G401.6 (cell line): ENCODE measurements around the gene FN1.

Source experiments
- FAIRE-seq: peaks from 2 replicates; lab custom pipeline; 2012; peaks lifted over from hg19 to GRCh38; lab: Jason Lieb, UNC

Gene FN1

DNA sequence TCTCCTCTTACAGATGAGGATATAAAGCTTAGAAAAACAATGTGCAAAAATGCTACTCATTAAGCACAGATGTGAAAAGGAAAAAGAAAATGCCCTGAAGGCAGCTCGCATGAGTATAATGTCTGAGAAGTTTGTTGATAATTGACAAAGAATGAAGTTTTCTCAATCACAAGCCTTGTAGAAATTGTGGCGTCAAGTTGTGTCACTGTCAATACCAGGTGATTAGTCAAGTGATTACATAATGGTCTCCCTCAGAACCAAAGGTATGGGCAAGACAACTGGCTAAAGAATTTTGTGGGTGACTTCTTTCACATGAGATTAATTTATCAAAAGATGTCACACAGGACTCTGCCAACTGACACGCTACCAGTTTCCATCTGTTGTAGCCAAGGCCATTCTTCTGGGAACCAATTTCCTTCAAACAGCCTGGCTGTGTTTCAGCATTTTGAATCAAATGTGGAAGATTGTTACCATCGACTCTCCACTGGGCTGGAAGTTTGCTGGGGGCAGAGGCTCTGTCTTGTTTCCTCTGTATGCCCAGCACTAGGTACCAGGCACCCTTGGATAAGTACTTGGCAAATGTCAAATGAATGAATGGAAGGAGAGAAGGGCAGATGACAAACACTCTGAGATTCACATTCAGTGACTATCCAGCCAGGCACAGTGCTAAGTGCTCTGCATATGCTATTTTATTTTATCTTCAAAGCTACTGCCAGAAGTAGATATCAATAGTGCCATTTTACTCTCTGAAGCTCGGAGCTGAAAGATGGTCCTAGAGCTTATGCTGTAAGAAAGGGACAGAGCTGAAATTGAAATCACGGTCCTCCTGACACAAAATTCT is 5.9 kb upstream of the FN1 start:
- FAIRE-seq: no peak

DNA sequence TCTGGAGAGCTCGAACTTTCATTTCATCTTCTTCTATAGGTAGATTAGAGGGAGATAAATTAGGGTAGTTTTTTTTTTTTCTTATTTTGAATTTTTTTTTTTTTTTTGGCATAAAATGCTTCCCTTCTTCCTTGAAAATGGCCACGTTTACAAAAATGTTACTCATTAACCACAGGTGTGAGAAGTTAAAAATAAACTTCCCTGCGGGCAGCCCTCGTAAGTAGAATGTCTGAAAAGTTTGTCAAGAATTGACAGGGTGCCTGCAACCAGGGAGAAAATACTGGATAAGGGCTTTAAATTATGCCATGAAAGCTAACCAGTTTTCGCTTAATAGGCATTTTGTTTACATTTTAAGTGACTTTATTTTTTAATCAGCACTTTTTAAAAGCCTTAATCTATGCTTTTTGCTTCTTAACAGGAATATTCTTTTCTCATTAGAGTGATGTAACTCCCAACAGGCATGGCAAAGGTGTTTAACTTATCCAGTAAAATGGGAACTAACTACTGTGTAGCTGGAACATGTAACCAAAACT is 4.2 kb upstream of the FN1 start:
- no peak for FAIRE-seq

DNA sequence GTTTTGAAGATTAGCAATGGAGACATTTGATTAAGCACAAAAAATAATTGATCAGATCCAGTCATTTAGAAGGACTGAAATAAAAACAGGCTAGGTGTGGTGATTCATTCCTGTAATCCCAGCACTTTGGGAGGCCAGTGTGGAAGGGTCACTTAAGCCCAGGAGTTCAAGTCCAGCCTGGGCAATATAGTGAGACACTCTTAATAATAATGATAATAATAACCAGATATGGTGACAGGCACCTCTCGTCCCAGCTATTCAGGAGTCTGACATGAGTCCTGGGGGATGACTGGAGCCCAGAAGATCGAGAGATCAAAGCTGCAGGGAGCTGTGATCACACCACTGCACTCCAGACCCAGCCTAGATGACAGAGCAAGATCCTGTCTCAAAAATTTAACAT is 3.5 kb upstream of the FN1 start:
- no peak for FAIRE-seq

DNA sequence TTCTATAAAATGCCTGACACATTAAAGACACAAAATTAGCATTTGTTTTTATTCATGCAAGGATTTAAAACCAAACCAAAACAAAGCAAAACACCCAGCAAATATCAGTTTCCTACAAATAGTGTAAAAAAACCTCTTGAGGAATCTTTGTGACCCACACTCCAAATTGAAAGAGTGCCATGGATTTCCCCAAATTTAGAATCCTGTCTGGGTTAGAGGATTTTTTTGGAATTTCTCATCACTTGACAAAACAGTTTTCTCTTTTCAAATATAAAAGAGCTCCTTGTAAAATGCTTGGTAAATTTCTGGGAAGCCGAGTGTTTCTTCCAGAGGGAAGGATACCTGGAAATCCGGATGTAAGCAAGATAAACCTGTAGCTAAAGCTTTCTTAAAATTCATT is 1.7 kb upstream of the FN1 start:
- no peak for FAIRE-seq

DNA sequence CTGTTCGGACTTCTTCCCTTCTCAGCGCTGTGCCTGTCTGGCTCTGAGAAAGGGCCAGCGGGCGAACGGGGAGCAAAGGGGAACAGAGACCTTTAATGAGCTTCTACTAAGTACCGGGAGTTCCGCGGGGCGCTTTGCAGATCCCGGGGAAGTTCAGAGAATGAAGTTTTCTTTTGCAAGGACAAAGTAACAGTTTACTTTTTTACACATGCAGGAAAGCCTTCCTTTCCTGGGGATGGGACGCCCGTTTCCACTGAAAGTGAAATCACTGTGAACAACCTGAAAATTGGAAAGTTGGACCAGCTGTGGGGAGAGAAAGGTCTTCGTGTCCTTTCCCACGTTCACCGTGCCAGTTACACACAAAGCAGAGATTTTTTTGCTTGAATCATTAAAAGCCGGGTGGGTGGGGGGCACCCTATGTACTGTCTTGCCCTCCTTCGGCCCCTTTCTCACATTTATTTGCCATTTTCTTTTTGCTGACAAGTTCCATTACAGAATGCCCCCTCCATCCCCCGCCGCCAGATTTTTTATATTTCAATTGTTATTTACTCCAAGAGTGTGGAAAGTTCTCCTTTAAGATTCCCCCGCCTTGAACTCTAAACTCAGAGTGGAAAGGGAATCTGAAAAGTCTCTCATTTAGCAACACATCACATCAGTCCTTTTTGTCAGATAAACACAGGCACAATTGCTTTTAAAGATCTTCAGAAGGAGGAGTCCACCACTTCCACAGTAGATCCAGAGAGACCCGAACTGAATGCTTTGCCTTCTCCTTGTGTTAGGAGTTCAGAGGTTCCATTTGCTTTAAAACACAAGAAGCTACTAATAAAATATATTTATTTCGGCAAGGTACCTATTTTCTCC is 1.1 kb upstream of the FN1 start:
- FAIRE-seq: no peak

DNA sequence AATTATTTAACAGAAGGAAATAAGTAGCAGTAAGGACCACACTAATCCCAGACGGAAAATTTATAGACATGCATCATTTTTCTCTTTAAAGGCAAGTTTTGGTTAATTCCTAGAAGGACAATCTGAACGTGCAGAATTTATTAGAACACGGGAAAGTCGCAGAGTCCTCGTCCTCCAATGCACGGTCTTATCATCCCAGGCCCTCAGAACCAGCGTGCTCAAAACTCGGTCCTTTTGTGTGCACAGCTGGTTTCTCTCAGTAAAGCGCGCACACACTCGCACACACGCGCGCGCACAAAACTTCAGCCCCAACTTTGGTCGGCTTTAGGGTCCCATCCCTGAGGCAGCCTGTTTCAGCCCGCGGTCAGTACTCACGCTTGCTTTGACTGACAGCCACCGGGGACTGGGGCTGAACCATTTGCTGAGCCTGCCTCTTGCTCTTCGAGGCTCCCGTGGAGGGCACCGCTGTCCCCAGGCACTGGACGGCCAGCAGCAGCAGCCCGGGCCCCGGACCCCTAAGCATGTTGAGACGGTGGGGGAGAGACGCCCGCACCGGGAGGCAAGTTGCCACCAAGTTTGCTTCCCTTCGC is 493 bp downstream of the FN1 start:
- FAIRE-seq: no peak

DNA sequence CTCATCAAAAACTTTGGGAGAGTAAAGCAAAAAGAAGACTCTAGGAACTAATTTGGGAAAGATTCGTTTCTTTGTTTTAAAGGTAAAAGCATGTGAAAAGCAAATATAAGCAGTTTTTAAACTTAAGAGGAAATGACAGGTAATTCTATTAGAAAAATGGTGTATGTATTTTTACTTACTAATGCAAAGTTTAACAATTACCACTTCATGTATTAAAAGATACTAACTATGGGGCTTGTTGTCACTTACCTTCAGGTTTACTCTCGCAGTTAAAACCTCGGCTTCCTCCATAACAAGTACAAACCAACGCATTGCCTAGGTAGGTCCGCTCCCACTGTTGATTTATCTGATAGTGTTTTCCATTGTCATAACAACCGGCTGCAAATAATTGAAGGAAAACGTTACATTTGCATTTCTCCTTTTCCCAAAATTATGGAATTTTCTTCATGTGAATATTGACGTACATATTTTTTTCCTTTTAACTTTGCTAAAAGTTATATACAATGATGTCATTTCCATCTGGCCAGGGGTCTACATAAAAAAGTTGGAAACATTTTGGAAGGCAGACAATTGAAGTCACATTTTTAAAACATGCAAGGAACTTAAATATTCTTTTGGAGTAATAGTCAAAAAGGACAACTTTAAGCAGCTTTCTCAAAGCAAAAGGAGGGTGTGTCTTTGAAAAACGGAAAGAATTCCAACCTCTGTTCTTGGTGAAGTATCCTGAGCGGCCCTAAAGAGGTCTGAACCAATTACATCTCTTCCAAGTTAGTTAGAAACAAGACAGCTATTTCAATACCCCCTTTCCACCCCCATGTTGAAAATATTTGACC is 1.2 kb downstream of the FN1 start:
- FAIRE-seq: no peak

DNA sequence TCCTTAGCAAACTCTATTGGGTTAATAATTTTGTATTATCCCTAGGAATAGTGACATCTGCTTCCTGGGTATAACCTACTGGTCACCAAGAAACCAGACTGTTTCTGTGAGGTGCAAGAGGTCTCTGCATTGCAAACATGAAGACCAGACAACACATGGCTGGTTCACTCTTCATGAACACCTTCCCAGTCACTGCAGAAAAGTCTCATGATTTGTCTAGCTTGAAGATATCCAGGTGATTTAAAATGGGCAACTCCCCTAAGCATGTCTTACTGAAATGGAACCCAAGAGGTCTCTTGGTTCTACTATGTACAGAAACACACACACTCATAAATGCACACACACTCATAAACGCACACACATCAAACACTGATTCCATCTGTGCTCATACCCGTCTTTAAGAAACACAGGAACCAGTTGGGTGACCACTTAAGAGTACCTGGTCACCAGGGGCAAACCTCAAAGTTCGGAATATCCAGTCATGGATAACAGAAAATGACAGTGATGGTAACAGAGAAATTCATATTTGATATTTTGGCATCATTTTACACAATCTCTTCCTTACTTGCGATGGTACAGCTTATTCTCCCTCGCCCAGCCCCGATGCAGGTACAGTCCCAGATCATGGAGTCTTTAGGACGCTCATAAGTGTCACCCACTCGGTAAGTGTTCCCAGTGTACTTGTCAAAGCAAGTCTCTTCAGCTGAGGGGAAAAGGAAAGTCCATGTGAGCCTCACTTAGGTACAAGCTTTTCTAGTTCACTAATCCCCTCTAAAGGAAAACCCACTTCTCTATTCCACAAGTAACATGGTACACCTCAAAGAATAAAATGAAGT is 2.9 kb downstream of the FN1 start:
- no peak for FAIRE-seq

DNA sequence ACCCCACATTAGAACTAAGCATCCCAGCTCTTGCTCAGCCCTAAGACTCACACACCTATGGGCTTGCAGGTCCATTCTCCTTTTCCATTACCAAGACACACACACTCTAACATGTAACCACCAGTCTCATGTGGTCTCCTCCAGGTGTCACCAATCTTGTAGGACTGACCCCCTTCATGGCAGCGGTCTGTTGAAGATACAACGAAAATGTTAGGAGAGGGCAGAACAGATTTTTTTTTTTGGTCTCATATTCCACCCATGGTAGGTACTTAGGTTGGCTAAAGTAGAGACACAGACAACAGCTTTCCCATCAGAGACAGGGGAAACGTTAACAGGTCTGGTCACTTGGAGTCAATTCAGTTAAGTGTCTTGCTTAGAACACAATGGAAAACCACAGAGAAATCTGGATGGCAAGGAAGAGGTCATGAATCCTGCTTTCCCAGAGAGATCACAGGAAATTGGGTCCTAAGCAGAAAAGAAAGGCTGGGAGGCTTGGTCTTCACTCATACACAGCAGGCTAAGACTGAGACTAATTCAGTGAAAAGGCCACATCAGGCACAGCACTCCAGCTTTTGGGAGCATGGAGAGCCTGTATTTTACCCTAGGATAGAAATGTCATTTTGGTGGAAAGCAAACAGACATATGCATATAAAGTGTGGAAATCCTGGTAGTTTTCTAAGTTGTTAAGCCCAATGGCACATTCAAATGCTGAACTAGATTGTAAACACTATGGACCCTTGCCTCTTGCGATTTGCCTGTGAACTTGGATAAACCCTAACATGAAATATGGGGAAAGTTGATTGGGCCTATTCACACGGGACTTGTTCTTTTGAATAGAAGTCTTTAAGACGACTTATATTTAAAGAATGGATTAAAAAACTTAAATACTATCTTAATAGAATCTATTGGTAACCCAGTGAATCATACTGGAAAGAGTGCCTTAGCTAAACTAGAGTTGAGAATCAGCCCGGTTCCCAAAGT is 3.8 kb downstream of the FN1 start:
- no peak for FAIRE-seq

DNA sequence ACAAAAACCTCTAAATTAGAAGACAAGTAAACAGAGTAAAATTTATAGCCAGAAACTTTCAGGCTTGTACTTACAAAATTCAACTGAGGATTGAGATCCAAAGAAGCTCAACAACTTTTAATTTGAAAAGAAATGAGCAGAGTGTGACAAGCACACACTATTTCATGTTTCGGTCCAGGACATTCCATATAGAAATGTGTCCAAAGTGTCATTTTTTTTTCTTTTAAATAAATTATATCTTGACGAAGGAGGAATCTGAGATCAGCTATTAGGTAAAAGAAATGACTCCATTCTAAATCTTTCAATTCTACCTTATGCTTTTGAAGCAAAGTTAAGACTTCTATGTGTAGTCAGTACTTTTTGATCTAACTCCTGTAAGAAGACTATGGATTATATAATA is 4.6 kb downstream of the FN1 start:
- no peak for FAIRE-seq

DNA sequence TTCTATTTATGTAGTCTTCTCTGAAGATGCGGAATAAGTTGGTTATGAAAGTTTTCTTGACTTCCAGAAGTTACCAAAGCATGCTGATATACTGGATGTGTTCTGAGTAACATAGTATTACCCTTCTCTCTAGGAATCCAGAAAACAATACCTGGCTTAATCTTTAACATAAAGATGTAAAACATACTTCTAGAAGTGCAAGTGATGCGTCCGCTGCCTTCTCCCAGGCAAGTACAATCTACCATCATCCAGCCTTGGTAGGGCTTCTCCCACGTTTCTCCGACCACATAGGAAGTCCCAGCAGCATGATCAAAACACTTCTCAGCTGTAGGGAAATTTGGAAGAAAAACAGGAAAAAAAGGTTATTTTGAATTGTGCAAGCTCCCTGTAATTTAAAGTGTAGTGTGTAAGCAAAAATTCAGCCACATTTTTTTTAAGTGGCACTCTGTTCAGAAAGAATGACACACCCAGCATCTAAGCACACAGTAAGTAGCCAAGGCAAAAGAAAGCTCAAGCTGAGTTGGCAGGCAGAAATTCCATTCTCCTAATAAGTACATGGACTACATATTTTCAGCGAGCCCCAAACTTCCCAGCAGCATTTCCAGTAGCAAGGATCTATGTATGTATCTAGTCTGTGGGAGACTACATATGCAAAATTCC is 5.2 kb downstream of the FN1 start:
- no peak for FAIRE-seq

DNA sequence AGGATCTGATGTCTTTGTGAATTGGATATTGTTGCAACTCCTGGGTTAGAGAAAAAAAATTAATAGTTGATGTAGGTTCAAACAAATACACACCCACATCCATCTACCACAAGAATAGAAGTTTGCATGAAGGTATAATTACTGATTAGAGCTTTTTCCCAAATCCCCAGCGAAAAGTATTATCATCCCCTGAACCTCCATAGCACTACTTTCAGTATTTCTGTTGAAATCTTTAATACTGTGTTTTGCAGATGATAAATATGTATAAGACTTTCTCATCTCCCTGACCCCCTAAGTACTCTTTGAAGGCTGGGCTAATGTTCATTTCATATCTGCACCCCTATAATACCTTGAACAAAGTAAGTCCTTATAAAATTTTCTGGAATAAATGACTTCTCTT is 6.4 kb downstream of the FN1 start:
- FAIRE-seq: no peak

DNA sequence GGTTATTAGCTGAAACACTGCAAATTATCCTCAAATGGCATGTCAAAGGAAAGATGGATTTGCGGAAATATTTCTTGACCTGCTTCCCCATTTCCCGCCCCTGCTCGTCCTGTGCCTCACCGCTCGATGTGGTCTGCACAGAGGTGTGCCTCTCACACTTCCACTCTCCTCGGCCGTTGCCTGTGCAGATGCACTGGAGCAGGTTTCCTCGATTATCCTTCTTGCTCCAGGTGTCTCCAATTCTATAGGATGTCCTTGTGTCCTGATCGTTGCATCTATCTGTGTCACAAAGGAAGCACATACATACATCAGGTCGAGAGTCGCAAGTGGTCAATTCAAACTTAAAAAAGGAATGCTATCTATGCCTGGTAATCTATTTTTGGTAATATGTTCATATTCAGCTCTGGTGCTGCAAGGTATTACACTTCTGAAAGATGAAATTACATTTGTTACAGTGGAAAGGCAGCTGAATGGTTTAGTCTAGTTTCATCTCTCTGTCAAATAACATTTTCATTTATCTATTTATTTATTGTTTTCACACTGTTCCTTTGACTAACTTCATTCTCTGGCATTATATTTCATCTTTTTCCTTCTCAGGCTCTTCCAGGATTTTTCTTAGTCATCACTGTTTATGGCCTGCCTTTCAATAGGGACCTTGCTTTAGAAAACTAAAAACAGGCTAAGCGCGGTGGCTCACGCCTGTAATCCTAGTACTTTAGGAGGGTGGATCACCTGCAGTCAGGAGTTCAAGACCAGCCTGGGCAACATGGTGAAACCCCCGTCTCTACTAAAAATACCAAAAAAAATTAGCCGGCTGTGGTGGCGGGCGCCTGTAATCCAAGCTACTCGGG is 7.6 kb downstream of the FN1 start:
- FAIRE-seq: no peak

DNA sequence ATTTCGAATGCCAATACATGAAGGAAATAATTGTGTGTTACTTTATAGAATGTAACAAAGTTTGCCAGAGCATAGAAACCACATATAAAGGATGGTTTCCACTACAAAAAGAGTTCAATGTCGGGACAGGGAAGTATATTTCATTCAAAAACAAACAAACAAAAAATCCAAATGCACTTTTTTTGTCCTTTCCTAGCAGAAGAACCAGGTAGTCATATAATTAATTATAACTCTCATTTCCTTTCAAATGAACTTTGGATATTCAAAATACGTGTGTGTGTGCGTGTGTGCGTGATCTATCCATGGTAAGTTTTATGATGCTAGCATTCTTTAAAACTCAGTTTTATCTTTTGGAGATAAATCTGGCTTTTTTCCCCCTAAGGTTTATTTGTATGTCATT is 8.3 kb downstream of the FN1 start:
- FAIRE-seq: no peak

DNA sequence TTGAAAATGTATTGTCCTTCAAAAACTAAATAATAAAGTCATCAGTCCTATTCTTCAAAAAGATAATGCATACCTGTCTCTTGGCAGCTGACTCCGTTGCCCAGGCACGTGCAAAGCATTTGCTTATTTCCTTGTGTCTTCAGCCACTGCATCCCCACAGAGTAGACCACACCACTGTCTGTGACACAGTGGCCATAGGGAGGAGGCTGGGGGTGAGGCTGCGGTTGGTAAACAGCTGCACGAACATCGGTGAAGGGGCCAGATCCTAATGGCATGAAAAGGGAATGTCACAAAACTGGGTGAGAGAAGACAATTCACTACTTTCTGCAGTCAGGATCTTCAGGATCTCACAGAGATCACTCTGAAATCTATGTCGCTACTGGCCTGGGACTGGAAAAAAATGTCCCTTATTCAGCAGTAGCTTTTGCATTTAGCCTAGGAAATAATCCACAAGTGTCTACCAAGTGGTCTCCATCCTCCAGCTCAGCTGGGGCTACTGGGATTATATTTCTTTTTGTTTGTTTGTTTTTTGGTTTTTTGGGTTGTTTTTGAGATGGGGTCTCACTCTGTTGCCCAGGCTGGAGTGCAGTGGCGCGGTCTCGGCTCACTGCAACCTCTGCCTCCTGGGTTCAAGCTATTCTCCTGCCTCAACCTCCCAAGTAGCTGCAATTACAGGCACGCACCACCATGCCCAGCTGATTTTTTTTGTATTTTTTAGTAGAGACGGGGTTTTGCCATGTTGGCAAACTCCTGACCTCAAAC is 10.7 kb downstream of the FN1 start:
- FAIRE-seq: no peak

DNA sequence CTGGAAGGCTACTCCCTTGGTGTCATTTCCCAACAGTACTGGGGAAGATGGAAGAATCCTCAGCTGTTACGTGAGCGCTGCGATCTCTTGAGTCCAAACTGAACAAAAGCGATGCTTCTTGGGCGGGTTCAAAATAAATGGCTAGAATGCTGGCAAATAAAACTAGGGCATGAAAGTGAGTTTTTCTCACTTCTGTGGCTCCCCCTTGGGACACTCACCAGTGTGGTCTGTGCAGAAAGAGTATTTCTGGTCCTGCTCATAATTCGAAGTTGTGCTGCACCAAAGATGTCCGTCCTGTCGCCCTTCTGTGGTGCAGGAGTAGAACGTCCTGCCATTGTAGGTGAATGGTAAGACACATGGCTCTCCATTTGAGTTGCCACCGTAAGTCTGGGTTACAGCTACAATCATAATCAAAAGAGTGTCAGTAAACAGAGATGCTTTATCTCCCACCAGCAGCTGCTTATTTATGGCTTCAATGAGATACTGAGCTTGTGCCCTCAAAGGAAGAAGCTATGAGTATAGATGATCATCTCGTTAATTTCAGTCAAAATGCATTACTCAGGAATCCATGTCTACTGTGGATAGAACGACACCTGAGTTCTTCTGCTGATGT is 11.8 kb downstream of the FN1 start:
- FAIRE-seq: no peak

DNA sequence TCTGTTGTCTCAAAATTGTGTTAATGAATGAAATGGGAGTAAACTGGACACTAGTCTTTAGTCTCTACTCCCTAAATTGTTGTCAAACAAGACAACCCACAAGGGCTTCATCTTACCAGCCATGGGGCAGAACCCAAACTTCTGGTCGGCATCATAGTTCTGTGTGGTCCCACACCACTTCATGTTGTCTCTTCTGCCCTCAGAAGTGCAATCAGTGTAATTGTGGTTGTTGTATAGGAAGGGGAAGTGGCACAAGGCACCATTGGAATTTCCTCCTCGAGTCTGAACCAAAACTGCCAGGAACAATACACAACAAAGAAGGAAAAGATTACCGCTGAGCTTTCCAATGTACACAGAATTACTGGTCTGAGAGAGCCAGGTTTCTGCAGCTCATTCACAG is 12.6 kb downstream of the FN1 start:
- FAIRE-seq: no peak
